ENCODE results near the gene VIT.
"Not testable (repeated sequence)": the region's sequence is repeated elsewhere in the genome, so short reads cannot be mapped to it uniquely, and the experiment has no call there.

Gene VIT

DNA sequence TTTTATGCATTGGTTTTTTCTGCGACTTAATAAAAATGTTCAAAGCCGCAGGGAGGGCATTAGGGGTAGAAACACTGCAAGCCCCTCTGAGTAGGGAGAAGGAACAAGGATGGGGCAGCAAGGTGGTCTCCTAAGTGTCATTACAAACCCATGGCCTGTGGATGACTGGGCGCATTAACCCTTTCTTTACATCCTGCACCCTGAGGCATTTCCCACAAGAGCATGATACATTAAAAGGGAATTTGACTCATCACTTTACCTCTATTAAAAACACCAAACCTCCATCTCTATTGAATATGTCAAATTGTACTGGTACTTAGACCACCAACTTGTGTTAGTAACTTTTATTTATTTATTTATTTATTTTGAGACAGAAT lies 112.5 kb downstream of the VIT start:
- no peak for DNase-seq

DNA sequence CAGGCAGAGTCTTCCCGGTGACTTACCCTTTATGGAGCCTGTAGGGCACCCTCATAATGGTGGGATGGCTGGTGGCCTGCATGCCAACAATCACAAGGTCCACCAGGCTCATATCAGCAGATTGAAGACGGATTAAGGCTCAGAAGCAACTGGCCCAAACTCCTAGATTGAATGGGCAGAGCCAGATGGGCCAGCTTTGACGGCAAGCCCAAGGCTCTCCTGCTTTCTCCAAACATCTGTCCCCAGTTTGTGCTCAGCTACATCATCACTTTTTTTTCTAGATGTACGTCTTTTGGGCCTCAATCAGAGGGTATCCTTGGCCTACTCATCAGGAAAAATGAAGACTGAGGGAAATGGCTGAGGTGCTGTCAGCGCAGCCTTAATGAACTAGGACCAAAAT lies 114.6 kb downstream of the VIT start:
- DNase-seq: no peak

DNA sequence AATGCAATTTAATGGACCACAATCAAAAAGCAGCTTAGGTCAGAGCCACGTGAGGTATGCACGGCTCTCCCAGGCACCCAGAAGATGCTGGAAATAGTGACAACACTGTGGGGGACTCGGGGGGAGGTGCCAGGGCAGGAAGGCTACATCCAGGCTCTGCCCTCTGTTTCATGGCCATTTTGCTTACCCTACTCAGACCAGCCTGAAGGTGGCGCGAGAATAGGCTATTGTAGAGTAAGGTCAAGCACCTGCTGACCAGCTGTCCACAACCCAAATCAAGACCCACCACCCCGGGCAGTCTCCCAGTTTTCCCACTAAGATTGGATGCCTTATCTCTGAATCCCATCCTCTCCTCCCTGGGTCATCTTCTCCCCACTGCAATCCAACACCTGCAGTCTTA lies 115.7 kb downstream of the VIT start:
- no peak for DNase-seq

DNA sequence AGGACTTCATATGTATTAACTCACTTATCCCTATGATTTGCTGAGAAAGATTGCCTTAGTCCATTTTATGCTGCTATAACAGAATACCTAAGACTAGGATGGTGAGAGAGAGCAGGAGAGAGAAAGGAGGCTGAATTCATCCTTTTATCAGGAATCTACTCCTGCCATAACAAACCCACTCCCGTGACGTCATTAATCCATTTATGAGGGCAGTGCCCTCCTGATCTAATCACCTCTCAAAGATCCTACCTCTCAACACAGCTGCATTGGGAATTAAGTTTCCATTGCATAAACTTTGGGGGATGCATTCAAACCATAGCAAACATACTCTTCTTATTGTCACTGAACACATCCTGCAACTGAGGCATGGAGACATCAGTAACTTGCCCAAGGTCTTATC lies 122.0 kb downstream of the VIT start:
- DNase-seq: no peak

DNA sequence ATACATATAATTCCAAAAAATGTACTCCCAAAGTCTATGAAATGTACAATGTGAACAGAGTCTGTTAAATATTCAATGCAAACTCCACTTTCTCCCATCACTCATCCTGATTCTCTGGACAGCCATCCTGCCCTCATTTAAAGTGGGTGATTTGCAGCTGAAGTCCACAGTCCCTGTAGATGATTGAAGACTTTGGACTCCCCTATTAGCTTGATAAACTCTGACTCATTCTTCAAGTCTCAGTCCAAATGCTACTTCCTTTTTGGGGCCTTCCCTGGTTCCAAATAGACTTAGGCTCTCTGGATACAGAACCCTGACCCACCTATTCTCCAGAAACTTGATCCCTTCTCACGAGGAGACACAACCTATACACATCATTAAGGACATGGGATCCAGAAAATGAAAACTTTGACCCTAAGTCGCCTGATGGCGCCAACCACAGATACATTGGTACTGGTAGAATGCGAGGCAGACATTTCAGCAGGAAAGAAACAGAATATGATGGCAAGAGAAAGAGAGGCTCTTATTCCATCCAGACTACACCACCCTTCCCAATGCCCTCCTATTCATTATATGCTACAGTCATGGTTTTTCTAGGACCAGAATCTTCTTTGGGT lies 122.7 kb downstream of the VIT start:
- DNase-seq: no peak

DNA sequence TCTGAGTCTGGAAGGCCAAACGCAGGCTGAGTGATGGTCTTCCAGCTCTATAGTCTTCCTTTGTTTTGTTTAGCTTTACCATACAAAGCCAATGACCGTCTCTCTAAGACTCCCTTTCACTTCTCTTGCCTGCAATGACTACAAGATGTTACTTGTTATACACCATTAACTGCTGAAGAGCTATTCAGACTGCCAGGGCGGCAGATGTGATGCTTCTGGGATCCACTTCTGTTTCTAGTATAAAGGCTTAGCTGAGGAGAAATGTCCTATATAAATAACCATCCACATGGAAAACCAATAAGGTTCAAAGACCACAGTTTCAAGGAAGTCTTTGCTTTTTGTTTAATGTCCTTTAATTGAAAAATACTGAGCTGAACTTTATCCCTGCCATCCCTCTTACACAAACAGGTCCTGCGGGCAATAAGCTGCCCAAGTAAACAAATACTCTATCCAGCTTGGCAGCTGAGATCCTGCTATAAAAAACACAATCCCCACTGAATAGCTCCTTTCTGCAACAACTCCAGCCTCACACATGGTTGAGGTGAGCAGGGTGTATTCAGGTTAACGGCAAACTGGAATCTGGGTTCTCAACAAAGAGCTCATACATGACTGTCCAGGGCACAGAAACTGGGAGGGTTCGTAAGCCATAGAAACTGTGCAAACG lies 124.6 kb downstream of the VIT start:
- DNase-seq: no peak

DNA sequence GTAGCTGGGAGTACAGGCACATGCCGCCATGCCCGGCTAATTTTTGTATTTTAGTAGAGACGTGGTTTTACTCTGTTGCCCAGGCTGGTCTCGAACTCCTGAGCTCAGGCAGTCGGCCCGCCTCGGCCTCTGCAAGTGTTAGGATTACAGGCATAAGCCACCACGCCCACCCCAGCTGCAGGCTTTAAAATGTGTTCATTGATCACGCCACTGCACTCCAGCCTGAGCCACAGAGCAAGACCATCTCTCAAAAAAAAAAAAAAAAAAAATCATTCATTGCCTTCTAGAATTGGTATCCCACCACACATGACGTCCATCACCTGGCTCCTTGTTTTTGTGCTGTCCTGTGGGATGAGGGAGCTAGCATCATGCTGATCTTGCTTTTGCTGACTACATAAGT lies 127.4 kb downstream of the VIT start:
- no peak for DNase-seq

DNA sequence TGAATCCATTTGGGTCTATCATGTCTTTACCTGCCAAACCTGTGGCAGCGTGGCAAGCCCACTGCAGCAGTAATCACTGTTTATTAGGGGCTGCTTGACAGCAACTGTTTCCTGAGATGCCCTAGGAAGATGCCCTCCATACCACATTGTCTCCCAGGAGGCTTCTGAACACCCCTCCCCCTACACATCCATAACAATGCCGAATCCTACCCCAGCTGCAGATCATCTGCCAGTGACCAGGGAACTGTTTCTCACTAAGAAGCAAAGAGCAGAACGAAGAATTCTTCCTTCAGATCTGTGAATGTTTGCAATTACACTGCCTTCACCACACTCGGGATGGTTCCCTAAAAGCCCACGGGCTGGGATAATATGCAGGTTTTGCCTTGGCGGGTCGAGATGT lies 127.8 kb downstream of the VIT start:
- no peak for DNase-seq

DNA sequence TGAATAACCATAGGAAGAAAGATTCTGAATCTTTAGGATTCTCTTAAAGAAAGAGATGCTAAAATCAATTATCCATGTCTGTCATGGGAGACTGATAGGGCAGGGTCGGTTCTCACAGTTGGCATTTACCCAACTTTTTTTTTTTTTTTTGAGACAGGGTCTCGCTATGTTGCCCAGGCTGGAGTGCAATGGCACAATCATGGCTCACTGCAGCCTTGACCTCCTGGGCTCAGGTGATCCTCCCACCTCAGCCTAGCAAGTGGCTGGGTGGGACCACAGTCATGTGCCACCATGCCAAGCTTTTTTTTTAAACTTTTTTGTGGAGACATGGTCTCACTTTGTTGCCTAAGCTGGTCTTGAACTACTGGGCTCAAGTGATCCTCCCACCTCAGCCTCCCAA lies 128.2 kb downstream of the VIT start:
- not testable (repeated sequence) for DNase-seq

DNA sequence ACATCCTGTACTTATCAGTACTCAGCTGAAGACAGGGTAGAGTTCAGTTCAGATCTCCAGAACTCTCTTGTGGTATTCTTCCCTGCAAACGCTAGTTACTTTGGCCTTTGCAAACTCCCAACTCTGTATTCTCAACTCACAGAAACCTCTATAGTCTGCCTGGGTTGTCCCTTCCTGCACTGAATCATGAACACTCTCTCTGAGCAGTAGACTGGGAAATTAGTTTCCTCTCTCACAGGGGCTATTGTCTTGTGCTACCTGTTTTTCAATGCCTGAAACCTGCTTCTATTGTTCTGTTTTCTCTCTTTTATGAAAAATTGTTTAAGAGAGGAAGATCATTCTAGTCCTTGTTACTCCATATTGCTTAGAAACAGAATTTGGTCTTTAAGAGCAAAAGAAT lies 134.7 kb downstream of the VIT start:
- DNase-seq: no peak

DNA sequence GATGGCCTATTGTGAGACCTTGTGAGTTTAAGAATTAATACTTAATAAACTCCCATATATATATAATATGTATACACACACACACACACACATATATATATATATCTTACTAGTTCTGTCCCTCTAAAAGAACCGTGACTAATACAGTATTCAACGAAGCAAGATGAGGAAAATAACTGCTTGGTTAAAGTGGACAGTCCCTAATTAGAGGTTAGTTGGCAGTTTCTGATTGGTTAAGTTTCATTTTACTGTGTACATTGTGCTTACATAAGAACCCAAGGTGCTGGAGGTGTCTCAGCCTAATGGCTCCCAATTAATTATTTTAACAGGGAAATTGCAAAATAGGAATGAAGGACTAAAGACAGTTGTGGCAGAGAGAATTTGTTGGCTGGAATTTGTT lies 137.7 kb downstream of the VIT start:
- no peak for DNase-seq

DNA sequence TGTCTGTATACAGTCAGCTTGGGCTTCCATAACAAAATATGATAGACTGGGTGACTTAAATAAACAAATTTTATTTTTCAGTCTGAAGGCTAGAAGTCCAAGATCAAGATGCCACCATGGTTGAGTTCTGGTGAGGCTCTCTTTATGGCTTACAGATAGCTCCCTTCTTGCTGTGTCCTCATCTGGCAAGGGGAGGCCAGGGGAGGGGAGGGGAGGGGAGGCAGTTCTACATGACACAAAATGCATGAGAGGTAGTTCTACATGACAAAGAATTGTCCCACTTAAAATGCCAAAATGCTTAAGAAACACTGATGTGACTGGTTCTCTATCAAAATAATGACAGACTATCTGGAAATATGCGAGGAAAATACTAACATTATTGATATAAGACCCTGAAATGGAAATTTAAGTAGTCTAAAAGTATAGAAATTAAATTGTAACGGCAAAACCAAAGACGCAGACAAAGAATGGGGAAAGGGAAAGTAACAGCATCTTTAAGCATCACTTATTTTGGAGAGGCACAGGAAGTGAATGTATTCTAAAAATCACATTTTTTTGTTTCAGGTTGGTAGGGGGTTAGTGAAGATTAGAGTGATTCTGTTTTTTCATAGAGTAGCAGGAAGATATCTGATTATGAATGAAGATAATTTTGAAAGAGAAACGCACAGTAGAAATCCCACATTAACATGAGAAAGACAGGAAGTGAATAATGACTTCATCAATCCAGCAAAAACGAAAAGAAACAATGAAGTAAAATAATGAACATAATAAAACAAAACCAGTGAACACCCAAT lies 138.4 kb downstream of the VIT start:
- DNase-seq: no peak

DNA sequence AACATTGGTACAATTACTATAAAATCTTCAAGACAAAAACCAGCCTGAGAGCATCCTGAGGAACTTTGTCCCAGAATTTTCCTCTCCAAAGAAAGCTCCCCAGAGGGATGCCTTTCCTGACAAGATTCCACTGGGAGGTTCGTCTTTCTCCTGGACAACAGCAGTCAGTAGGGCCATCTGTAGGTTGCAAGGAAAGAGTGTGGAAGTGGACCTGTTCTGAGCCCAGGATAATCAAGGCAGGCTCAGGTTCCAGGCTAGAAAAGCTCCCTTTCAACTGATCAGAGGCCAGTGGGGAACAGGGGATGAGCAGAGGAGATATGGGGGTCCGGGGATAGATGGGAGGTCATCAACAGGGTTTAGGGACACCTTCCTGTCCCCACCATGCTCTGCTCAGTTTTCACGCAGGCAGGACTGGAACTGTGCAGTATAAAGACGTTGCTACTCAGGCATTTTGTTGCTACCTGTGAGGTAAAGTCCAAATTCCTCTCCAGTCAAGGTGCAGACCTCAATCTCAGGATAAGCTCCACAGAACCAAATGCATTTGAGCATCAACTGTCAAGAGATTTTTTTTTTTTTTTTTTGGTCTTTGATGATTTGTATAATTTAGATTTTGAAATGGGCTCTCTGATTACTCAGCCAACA lies 143.6 kb downstream of the VIT start:
- no peak for DNase-seq

DNA sequence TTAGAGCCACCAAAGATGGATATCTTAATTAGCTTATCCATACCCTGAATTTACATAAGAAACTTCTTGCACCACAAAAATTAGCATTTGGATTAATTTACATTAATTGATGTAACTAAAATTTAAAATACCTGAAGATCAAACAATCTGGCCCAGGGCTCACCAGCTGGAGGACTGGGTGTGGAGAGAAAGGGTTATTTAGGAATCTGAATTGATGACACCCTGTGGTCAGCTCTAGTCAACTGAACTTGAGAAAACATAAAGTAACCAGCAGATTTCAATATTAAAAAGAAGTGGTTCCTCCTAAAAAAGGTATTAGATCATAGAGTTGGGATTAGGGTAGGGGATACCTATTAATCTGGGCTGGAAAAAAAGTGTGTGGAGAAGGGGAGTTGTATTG lies 147.3 kb downstream of the VIT start:
- no peak for DNase-seq

DNA sequence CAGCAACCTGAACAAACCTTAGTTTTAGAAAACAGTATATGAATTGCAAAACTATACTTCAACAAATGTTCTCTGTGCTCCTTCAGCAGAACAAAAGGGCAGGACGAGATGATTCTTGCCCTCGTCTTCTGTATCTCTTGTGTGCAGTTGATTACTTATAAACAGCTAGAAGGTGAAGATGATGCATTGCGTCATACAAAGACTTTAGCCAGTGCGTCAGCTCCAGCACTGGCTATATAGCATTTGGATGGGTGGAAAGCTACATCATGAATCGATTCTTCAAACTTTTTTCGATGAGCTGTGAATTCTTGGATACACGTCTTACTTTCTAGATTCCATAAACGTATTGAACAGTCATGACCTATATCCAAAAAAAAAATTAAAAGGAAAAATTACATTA lies 152.8 kb downstream of the VIT start:
- DNase-seq: no peak

DNA sequence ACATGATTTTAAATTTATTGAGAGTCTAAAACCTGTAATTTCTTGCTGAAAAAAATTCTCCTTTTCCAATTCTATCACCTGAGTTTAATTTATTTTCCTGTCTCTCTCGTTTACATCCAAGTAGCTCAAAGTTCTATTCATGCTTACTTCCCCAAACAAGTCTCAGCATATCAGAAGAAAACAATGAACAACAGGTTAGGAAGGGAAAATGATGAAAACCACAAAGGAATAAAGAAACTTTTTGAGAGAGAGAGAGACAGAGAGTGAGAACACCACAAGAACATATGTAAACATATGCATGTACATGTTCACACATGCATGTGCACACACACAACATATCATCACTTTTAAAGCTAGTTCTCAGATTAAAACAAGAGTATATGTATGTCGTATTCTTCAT lies 157.7 kb downstream of the VIT start:
- no peak for DNase-seq

DNA sequence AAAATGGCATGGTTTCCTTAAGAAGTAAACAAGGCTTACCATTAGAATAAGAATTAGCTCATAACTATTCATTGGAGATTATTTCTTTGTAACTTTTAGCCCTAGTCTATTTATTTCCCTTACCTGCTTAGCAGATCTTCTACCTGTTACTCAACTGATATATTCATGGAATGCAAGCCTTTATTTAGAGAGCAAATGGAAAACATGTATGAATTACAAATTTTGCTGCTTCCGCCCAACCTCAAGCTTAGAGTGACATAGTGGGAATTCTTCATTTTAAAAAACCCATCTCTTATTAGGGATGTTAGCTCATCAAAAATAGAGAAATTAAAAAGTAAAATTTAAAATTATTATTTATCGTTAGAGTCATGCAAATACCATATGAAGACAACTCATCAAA lies 158.9 kb downstream of the VIT start:
- DNase-seq: no peak

DNA sequence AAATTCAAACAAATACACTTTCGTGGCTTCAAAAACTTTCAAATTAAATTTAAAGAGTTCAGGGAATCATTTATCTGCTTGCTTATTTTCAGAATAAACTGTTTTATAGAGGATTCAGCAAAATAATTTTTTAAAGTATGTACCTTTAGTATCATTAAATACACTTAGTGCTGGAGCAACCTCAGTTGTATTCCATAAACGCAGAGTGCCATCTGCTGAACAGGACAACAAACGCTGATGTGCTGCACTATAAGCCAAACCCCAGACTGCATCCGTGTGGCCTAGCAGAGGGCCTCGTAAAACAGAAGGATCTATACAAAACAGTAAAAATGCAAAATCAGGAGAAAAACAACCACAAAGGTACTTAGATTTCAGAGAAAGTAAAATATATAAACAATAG lies 161.2 kb downstream of the VIT start:
- DNase-seq: no peak

DNA sequence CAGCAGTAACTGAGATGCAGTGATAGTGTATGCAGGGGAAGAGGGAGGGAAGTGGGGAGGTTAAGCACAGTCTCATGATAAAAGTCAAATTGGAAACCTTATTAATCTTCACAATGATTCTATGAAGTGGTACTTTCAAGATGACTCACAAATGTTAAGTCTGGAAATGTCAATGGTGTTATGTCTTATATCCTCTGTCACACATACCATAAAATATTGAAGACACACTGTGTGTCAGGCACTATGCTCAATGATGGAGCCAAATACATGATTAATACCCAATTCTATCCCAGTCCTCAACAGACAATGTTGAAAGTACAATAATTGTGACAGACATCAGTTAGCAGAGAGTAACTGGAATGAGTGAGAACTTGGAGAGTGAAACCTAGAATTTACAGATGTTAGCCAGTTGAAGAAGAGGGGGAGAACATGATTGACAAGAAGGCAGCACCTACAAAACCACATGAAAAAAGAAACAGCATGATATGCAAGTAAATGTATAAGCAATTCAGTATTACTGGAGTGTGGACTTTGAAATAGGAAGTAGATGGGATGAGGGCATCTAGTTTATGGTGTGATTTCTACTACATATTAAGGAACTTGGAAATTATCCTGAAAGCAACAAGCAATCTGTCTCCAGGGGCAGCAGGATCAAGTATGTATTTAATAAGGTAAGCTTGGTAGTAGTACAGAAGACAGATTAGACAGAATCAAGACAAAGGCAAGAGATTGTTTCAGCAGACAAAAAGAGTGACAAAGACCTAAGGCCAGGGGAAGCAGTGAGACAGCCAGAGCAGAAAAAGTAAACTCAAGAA lies 162.3 kb downstream of the VIT start:
- DNase-seq: no peak

DNA sequence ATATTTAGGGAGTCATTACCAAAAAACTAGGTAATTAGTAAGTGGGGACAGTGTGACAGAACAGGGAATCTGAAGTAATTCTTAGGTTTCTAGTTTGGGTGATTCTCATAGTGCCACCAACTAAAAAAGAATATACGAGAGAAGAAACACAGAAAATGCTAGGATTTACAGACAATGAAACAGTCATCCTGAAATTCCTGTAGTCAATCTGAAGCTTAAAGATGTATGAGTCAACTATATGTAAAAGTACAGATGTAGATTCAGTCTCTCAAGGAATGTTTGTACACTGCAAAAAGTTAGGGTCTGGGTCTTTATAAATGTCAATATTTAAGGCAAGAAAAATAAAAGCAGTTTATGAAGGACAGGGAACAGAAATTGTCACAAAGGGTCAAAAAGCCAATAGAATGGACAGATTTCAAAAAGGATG lies 162.9 kb downstream of the VIT start:
- DNase-seq: no peak

DNA sequence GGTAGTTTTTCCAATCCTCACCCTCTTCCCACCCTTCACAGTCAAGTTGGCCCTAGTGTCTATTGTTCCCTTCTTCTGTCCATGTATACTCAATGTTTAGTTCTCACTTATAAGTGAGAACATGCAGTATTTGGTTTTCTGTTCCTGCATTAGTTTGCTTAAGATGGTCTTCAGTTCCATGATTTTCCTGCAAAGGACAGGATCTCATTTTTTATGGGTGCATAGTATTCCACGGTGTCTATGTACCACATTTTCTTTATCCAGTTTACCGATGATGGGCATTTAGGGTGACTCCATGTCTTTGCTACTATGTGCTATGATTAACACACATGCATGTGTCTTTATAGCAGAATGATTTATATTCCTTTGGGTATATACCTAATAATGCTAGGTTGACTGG lies 165.4 kb downstream of the VIT start:
- no peak for DNase-seq
